Adrenal gland (tissue), 12 donors: Measurements from ENCODE around the gene GSK3A. TPM values are rescaled to one million over a fixed set of nuclear protein-coding genes. Genes with fewer than 3 reads are reported as not detected.

ENCODE experiments used
- DNase-seq, 7 donors: peaks; one replicate each; pipeline ENCODE4 v3.0.0-alpha.2; 2019 to 2020
- H3K27ac ChIP-seq, 5 donors: fragments of 200-600 bp; sonication (generic) in 4 of 5; 1 replicate in 3 of 5; 2 replicates in 2 of 5; pipeline versions ENCODE4 v1.5.1 to v1.8.0; 2016 to 2020; ENCODE audit warnings: mild to moderate bottlenecking in 1 of 5
- H3K27me3 ChIP-seq: fragments of 200-600 bp; 2 replicates; pipeline ENCODE4 v1.8.0; 2021
- H3K36me3 ChIP-seq, 2 donors: fragments of 200-600 bp; replicated peaks in 1 of 2; 1 replicate in 1 of 2; 2 replicates in 1 of 2; pipeline versions ENCODE4 v1.5.1 to v1.8.0; 2018 to 2022
- H3K4me1 ChIP-seq, 2 donors: fragments of 200-600 bp; replicated peaks in 1 of 2; 1 replicate in 1 of 2; 2 replicates in 1 of 2; pipeline versions ENCODE4 v1.5.1 to v1.8.0; 2018 to 2021
- H3K4me3 ChIP-seq, 4 donors: fragments of 200-600 bp; sonication (generic) in 3 of 4; one replicate each; pipeline ENCODE4 v1.5.1; 2016 to 2018
- H3K9me3 ChIP-seq, 3 donors: fragments of 200-600 bp; sonication (generic) in 1 of 3; replicated peaks in 1 of 3; 1 replicate in 2 of 3; 2 replicates in 1 of 3; pipeline versions ENCODE4 v1.5.1 to v1.8.0; 2016 to 2021
- CTCF ChIP-seq, 6 experiments: fragments of 450-650 bp in 4 of 6; fragments of 200-600 bp in 2 of 6; sonication (generic) in 1 of 6; IDR thresholded peaks; 1 replicate in 5 of 6; 2 replicates in 1 of 6; pipeline versions ENCODE4 v1.5.1 to v1.8.0; 2016 to 2021; ENCODE audit warnings: antibody characterized with exemption in 6 of 6, mild to moderate bottlenecking in 2 of 6, moderate library complexity in 1 of 6
- POLR2A ChIP-seq, 2 donors: fragments of 450-650 bp; IDR thresholded peaks; one replicate each; pipeline ENCODE4 v1.6.1; 2017; ENCODE audit warnings: antibody characterized with exemption in 2 of 2, mild to moderate bottlenecking in 2 of 2, moderate library complexity in 1 of 2
- WGBS, 4 donors: extraction: QIAGEN DNeasy Blood & Tissue Kit in 2 of 4; methylation state at CpG; one replicate each; pipeline versions ENCODE4 v1.1.5 to v1.1.7; 2013 to 2017; 5-methylcytosine and 5-hydroxymethylcytosine counted together
- intact Hi-C, 2 donors: fragments of 100-400 bp; cut with DNase I; formaldehyde crosslinking; loops; one replicate each; pipeline versions ENCODE4 v1.14.1 to v1.15.0; 2022 to 2023
- polyA plus RNA-seq, 3 donors: library from polyadenylated mRNA; stranded (reverse); fragments of 200-250 nt in 2 of 3; fragments of 350-450 nt in 1 of 3; fragmentation: Illumina TruSeq in 1 of 3; extraction: RNeasy Lipid Tissue Mini Kit (QIAGEN cat#74804) in 1 of 3; gene quantifications; one replicate each; pipeline ENCODE4 v1.2.3, GENCODE V29; 2013 to 2014
- total RNA-seq, 9 donors: library from RNA; depleted of rRNA in 4 of 9; stranded (reverse); fragments of >200 nt in 4 of 9; fragments of 120-200 nt in 1 of 9; fragmentation: NEBNext Ultra II Directional in 1 of 9; extraction: Animal tissue kit (Norgen Biotek cat#: 25700) in 1 of 9; gene quantifications; one replicate each; pipeline versions ENCODE4 v1.1.0 to v1.2.4, GENCODE V29; 2013 to 2023
- donor health status: healthy with polysubstance abuse.
- donor health status: Bipolar disorder and iron deficiency.
- donor health status: DM: yes; HTN: yes; CAD: no.
- donor health status: DM: no; HTN: no; CAD: no.
- donor health status: DM: no; HTN: no; CAD: no.
- donor health status: DM: yes; HTN: yes; CAD: no.

The GSK3A gene
- total and polyA plus RNA-seq, 12 donors: 19.5 to 94.9 (median 49.7) TPM

GRCh38 chr19:42285541-42285941 lies 43.1 kb upstream of the GSK3A start:
- 29 to 38% (median 33%) methylated on average over 5 of the region's 5 CpGs for WGBS, 4 donors
- peaks cover 0 to 37% of the 10 kb centered on the region in 2 donors for H3K36me3 ChIP-seq
- no peaks in the 10 kb centered on the region for H3K27me3 ChIP-seq
- DNase-seq: peak in 4 of 7 donors; percentile 27 to 65 (median 34)
- no peak for TF ChIP-seq CTCF (IDR thresholded peaks at IDR 0.05)
- no peak for TF ChIP-seq POLR2A (IDR thresholded peaks at IDR 0.05)
- H3K27ac ChIP-seq: peak overlapping the region; percentile 40 to 100 (median 70)
- peak overlapping the region in 1 of 4 donors; percentile 14 for H3K4me3 ChIP-seq
- H3K4me1 ChIP-seq: peaks cover 49 to 51% of the 10 kb centered on the region in 2 donors
- no peaks in the 10 kb centered on the region for H3K9me3 ChIP-seq
- intact Hi-C loops: no loop called here

- peak overlapping the region in 2 of 4 donors; percentile 48 to 89 for H3K4me3 ChIP-seq
- H3K27me3 ChIP-seq: no peaks in the 10 kb centered on the region
- peak overlapping the region; percentile 40 to 100 (median 70) for H3K27ac ChIP-seq
- WGBS, 4 donors: 2 to 9% (median 4%) methylated on average over 20 to 41 of the region's 41 CpGs
- intact Hi-C loops: no loop called here
- DNase-seq: peak in 4 of 7 donors; percentile 43 to 70 (median 51)
- TF ChIP-seq POLR2A (IDR thresholded peaks at IDR 0.05) (no peak), CTCF (IDR thresholded peaks at IDR 0.05) (no peak)
- H3K36me3 ChIP-seq: peaks cover 0 to 30% of the 10 kb centered on the region in 2 donors
- H3K4me1 ChIP-seq: peaks cover 49 to 51% of the 10 kb centered on the region in 2 donors
- H3K9me3 ChIP-seq: no peaks in the 10 kb centered on the region
Observed at GRCh38 chr19:42284591-42285341, 42.4 kb upstream of the GSK3A start.

GRCh38 chr19:42284066-42284501 lies 41.7 kb upstream of the GSK3A start:
- Histone ChIP-seq H3K4me1 (peaks cover 54 to 58% of the 10 kb centered on the region in 2 donors), H3K9me3 (no peaks in the 10 kb centered on the region), H3K36me3 (peaks cover 0 to 23% of the 10 kb centered on the region in 2 donors), H3K27me3 (no peaks in the 10 kb centered on the region), H3K27ac (peak overlapping the region in 4 of 5 donors; percentile 61 to 100 (median 92)), H3K4me3 (peak overlapping the region in 1 of 4 donors; percentile 89)
- TF ChIP-seq POLR2A (IDR thresholded peaks at IDR 0.05) (peak; percentile 37 to 65), CTCF (IDR thresholded peaks at IDR 0.05) (no peak)
- WGBS, 4 donors: 1% methylated on average over 75 of the region's 76 CpGs; no CpG with 5 or more reads in 3 of the 4 donors
- DNase-seq: peak; percentile 79 to 88 (median 85)
- intact Hi-C loops: no loop called here

GRCh38 chr19:42283188-42284065 lies 41.0 kb upstream of the GSK3A start:
- peaks cover 60 to 64% of the 10 kb centered on the region in 2 donors for H3K4me1 ChIP-seq
- intact Hi-C loops: no loop called here
- H3K9me3 ChIP-seq: no peaks in the 10 kb centered on the region
- TF ChIP-seq POLR2A (IDR thresholded peaks at IDR 0.05) (peak; percentile 34 to 48), CTCF (IDR thresholded peaks at IDR 0.05) (no peak)
- peaks cover 0 to 16% of the 10 kb centered on the region in 2 donors for H3K36me3 ChIP-seq
- peak overlapping the region; percentile 49 to 100 (median 87) for H3K27ac ChIP-seq
- DNase-seq: peak; percentile 96 to 98 (median 97)
- H3K27me3 ChIP-seq: no peaks in the 10 kb centered on the region
- H3K4me3 ChIP-seq: peak overlapping the region in 2 of 4 donors; percentile 38 to 89
- 1 to 8% (median 2%) methylated on average over 15 to 70 of the region's 74 CpGs for WGBS, 4 donors
